ENCODE results near the gene PRODH2. TPM values are rescaled to one million over a fixed set of nuclear protein-coding genes. Genes with fewer than 3 reads are reported as not detected.

PRODH2 gene
- total and polyA plus RNA-seq, 10 of the 15 experiments (the other 5 are each of a cell fraction or from before 2014, with no cell fraction given) = 0.07 TPM; not detected in 9

DNA sequence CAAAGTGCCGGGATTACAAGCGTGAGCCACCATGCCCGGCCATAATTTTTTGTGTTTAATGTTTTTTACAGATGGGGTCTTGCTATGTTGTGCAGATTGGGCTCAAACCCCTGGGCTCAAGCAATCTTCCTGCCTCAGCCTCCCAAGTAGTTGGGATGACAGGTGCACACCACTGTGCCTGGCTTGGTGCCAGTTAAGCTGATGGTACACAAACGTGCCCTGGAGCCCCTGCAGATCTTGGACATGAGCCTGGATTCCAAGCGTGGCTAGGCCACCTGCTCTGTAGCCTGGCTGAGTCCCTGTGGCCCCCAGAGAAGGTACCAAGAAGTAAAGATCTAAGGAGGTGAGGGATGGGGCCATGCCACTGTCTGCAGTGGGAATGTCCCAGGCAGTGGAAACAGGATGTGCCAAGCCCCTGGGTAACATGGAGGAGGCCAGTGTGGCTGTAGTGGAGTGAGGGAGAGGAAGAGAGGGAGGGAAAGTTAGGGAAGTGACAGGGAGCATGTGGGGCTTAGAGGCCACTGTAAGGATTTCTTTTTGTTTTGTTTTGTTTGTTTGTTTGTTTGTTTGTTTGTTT is 7.0 kb downstream of the PRODH2 start (continued):
- TF ChIP-seq POLR2AphosphoS5 (IDR thresholded peaks at IDR 0.05; ENCODE audit: low read length) = no peak
- TF ChIP-seq ESRRA (IDR thresholded peaks at IDR 0.05; ENCODE audit: low read length) = no peak

DNA sequence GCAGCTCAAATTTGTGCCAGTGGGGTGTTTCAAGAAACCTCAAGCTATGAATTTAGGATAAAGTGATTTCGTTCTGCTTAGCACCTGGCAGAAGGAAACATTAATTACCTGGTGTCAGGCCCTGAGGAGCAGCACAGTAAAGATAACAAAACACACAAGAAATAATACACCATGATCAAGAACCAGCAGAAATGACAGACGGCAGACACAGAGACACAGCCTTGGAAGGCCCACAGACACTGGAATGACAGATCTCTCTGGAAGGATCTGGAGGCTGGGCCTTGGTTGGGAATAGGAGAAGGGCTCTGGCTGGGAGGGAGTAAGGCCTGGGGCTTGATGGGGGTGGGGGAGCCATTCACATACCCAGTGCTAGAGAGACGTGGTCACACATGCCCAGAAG is 10.8 kb downstream of the PRODH2 start:
- no peaks in the 10 kb centered on the region; a peak in 1 of 4 replicates for H3K27me3 ChIP-seq (replicated peaks in 1 of 2; ENCODE audit: control insufficient read depth in 2 of 2, insufficient read depth in 2 of 2, low read length in 1 of 2)
- no peaks in the 10 kb centered on the region for H3K36me3 ChIP-seq (ENCODE audit: control insufficient read depth in 2 of 2, insufficient read depth in 2 of 2, low read length in 1 of 2)
- CTCF ChIA-PET = no interaction called here
- BruUV-seq (replicated peaks) = no TSS peak
- H3K9ac ChIP-seq (ENCODE audit: control insufficient read depth, insufficient read depth, low read length) = no peak overlapping the region
- POLR2A ChIA-PET = interaction anchor here (1.0 kb wide), 1 partner anchor 10 kb away, joined by 3 read pairs; no protein-coding TSS in a partner anchor
- no peak overlapping the region for H2AFZ ChIP-seq (ENCODE audit: control insufficient read depth, low read depth, low read length)
- in situ Hi-C loops (cut with MboI) (no loop called here), intact Hi-C loops (cut with micrococcal nuclease; ENCODE audit: unreplicated experiment) (no loop called here)
- ATAC-seq (no peak), DNase-seq (ENCODE audit: low read depth, low spot score) (no peak), FAIRE-seq (no peak)
- no peak overlapping the region for H3K27ac ChIP-seq (ENCODE audit: control insufficient read depth, insufficient read depth)
- H3K4me3 ChIP-seq = no peak overlapping the region
- H4K20me1 ChIP-seq (ENCODE audit: control insufficient read depth, insufficient read depth) = no peaks in the 10 kb centered on the region
- no peak overlapping the region for H3K4me2 ChIP-seq (ENCODE audit: control insufficient read depth, insufficient read depth)
- H3K79me2 ChIP-seq (ENCODE audit: control insufficient read depth, insufficient read depth, low read length) = no peaks in the 10 kb centered on the region
- H3K4me1 ChIP-seq (ENCODE audit: control insufficient read depth, insufficient read depth, low read length) = no peaks in the 10 kb centered on the region
- SMC1A ChIA-PET (ENCODE audit: uncharacterized antibody, unreplicated experiment) = no interaction called here
- no peaks in the 10 kb centered on the region for H3K9me3 ChIP-seq (replicated peaks; ENCODE audit: control insufficient read depth, insufficient read depth, low read length)
- TF ChIP-seq, protein P1, sequence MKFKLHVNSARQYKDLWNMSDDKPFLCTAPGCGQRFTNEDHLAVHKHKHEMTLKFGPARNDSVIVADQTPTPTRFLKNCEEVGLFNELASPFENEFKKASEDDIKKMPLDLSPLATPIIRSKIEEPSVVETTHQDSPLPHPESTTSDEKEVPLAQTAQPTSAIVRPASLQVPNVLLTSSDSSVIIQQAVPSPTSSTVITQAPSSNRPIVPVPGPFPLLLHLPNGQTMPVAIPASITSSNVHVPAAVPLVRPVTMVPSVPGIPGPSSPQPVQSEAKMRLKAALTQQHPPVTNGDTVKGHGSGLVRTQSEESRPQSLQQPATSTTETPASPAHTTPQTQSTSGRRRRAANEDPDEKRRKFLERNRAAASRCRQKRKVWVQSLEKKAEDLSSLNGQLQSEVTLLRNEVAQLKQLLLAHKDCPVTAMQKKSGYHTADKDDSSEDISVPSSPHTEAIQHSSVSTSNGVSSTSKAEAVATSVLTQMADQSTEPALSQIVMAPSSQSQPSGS (IDR thresholded peaks at IDR 0.05; ENCODE audit: low read length) = no peak
- TF ChIP-seq MEF2A (IDR thresholded peaks at IDR 0.05; ENCODE audit: insufficient read depth, low read depth, low read length) (no peak), RFX5 (IDR thresholded peaks at IDR 0.05; ENCODE audit: low read depth, low read length) (no peak), KAT2A (conservative IDR thresholded peaks at IDR 0.05; ENCODE audit: control insufficient read depth, low read depth, low read length) (no peak)
- TF ChIP-seq, protein P2, sequence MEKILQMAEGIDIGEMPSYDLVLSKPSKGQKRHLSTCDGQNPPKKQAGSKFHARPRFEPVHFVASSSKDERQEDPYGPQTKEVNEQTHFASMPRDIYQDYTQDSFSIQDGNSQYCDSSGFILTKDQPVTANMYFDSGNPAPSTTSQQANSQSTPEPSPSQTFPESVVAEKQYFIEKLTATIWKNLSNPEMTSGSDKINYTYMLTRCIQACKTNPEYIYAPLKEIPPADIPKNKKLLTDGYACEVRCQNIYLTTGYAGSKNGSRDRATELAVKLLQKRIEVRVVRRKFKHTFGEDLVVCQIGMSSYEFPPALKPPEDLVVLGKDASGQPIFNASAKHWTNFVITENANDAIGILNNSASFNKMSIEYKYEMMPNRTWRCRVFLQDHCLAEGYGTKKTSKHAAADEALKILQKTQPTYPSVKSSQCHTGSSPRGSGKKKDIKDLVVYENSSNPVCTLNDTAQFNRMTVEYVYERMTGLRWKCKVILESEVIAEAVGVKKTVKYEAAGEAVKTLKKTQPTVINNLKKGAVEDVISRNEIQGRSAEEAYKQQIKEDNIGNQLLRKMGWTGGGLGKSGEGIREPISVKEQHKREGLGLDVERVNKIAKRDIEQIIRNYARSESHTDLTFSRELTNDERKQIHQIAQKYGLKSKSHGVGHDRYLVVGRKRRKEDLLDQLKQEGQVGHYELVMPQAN (conservative IDR thresholded peaks at IDR 0.05) = no peak
- TF ChIP-seq, protein P3, sequence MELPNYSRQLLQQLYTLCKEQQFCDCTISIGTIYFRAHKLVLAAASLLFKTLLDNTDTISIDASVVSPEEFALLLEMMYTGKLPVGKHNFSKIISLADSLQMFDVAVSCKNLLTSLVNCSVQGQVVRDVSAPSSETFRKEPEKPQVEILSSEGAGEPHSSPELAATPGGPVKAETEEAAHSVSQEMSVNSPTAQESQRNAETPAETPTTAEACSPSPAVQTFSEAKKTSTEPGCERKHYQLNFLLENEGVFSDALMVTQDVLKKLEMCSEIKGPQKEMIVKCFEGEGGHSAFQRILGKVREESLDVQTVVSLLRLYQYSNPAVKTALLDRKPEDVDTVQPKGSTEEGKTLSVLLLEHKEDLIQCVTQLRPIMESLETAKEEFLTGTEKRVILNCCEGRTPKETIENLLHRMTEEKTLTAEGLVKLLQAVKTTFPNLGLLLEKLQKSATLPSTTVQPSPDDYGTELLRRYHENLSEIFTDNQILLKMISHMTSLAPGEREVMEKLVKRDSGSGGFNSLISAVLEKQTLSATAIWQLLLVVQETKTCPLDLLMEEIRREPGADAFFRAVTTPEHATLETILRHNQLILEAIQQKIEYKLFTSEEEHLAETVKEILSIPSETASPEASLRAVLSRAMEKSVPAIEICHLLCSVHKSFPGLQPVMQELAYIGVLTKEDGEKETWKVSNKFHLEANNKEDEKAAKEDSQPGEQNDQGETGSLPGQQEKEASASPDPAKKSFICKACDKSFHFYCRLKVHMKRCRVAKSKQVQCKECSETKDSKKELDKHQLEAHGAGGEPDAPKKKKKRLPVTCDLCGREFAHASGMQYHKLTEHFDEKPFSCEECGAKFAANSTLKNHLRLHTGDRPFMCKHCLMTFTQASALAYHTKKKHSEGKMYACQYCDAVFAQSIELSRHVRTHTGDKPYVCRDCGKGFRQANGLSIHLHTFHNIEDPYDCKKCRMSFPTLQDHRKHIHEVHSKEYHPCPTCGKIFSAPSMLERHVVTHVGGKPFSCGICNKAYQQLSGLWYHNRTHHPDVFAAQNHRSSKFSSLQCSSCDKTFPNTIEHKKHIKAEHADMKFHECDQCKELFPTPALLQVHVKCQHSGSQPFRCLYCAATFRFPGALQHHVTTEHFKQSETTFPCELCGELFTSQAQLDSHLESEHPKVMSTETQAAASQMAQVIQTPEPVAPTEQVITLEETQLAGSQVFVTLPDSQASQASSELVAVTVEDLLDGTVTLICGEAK (IDR thresholded peaks at IDR 0.05; ENCODE audit: borderline replicate concordance) = no peak
- 0% methylated on average over 3 of the region's 3 CpGs for WGBS (ENCODE audit: insufficient coverage, insufficient replicate concordance, low lambda C conversion rate, missing lambda C conversion rate)
- RAD21 ChIA-PET (ENCODE audit: unreplicated experiment) = no interaction called here
